NCI-H2107 treated with DMSO at 0.1 percent for 48 hours (cell line): ENCODE measurements around the gene FOXO1.
"Not testable (repeated sequence)": the region's sequence is repeated elsewhere in the genome, so short reads cannot be mapped to it uniquely, and the experiment has no call there.

Experiments
- DNase-seq: peaks from one replicate; lab custom pipeline; 2025; ENCODE audit not compliant: unreplicated experiment; lab: John Stamatoyannopoulos, UW

The FOXO1 gene

GRCh38 chr13:40666933-40667621, 636 bp upstream of the FOXO1 start:
- no peak for DNase-seq

- DNase-seq, result no peak
Observed at GRCh38 chr13:40665126-40666044, 1.1 kb downstream of the FOXO1 start.

- DNase-seq, result no peak
Observed at GRCh38 chr13:40664350-40665125, 1.9 kb downstream of the FOXO1 start.

- not testable (repeated sequence) for DNase-seq
Observed at GRCh38 chr13:40664100-40664349, 2.4 kb downstream of the FOXO1 start.

- peak; percentile 11 for DNase-seq
Observed at GRCh38 chr13:40662866-40663265, 3.6 kb downstream of the FOXO1 start.

- DNase-seq, result no peak
Observed at GRCh38 chr13:40661875-40662665, 4.4 kb downstream of the FOXO1 start.

- DNase-seq, result no peak
Observed at GRCh38 chr13:40660692-40661091, 5.7 kb downstream of the FOXO1 start.

- DNase-seq, result no peak
Observed at GRCh38 chr13:40660141-40660664, 6.2 kb downstream of the FOXO1 start.

GRCh38 chr13:40657951-40658350, 8.5 kb downstream of the FOXO1 start:
- DNase-seq, result no peak

- no peak for DNase-seq
Observed at GRCh38 chr13:40657307-40657706, 9.1 kb downstream of the FOXO1 start.

- no peak for DNase-seq
Observed at GRCh38 chr13:40656358-40656757, 10.1 kb downstream of the FOXO1 start.

- DNase-seq, result no peak
Observed at GRCh38 chr13:40653527-40654318, 12.7 kb downstream of the FOXO1 start.

GRCh38 chr13:40652588-40652940, 13.9 kb downstream of the FOXO1 start:
- DNase-seq, result no peak

GRCh38 chr13:40651866-40652587, 14.4 kb downstream of the FOXO1 start:
- no peak for DNase-seq

- DNase-seq, result no peak
Observed at GRCh38 chr13:40648841-40649240, 17.6 kb downstream of the FOXO1 start.

GRCh38 chr13:40648040-40648439, 18.4 kb downstream of the FOXO1 start:
- DNase-seq, result no peak

- DNase-seq, result no peak
Observed at GRCh38 chr13:40644838-40645604, 21.4 kb downstream of the FOXO1 start.

GRCh38 chr13:40640845-40641458, 25.5 kb downstream of the FOXO1 start:
- DNase-seq, result no peak
